Ovary (tissue), 10 donors: ENCODE results near the gene SCEL. TPM values are rescaled to one million over a fixed set of nuclear protein-coding genes. Genes with fewer than 3 reads are reported as not detected.

Experiments used
- DNase-seq, 5 donors: peaks; one replicate each; pipeline ENCODE4 v3.0.0-alpha.2; 2019 to 2020
- H3K27ac ChIP-seq, 2 donors: fragments of 200-600 bp; one replicate each; pipeline versions ENCODE4 v1.5.1 to v1.8.0; 2019 to 2022
- H3K27me3 ChIP-seq: fragments of 200-600 bp; one replicate; pipeline ENCODE4 v1.8.0; 2022
- H3K36me3 ChIP-seq: fragments of 200-600 bp; sonication (generic); one replicate; pipeline ENCODE4 v1.5.1; 2019
- H3K4me1 ChIP-seq: one replicate; pipeline ENCODE4 v1.8.1; 2013; ENCODE audit warnings: mild to moderate bottlenecking, moderate library complexity; ENCODE audit not compliant: insufficient read depth
- H3K4me3 ChIP-seq: fragments of 200-600 bp; sonication (generic); one replicate; pipeline ENCODE4 v1.5.1; 2017
- H3K9me3 ChIP-seq, 2 donors: fragments of 200-600 bp in 1 of 2; sonication (generic) in 1 of 2; one replicate each; pipeline versions ENCODE4 v1.5.1 to v1.8.1; 2013 to 2019; ENCODE audit warnings: mild to moderate bottlenecking in 1 of 2, moderate library complexity in 1 of 2
- EP300 ChIP-seq: sonication (generic); formaldehyde crosslinking; IDR thresholded peaks from one replicate; pipeline ENCODE4 v1.6.1; 2017; ENCODE audit warnings: antibody characterized with exemption
- POLR2A ChIP-seq: fragments of 450-650 bp; IDR thresholded peaks from one replicate; pipeline ENCODE4 v1.6.1; 2017; ENCODE audit warnings: antibody characterized with exemption, mild to moderate bottlenecking, moderate library complexity
- WGBS, 3 donors: extraction: QIAGEN DNeasy Blood & Tissue Kit in 1 of 3; methylation state at CpG; one replicate each; pipeline versions ENCODE4 v1.1.5 to v1.1.7; 2013 to 2017; 5-methylcytosine and 5-hydroxymethylcytosine counted together
- intact Hi-C, 4 donors: fragments of 100-400 bp; cut with DNase I; formaldehyde crosslinking; loops; one replicate each; pipeline versions ENCODE4 v1.11.0 to v1.15.1; 2022 to 2023
- long read RNA-seq, 3 donors: library from polyadenylated mRNA in 2 of 3; unstranded in 2 of 3; transcript quantifications; one replicate each; pipeline ENCODE4 v2.0.0 and lab custom pipeline, GENCODE V29; 2021 to 2026
- polyA plus RNA-seq, 2 donors: library from polyadenylated mRNA; stranded (reverse); fragments of 200-250 nt in 1 of 2; fragments of 350-450 nt in 1 of 2; fragmentation: Illumina TruSeq in 1 of 2; extraction: RNeasy Lipid Tissue Mini Kit (QIAGEN cat#74804) in 1 of 2; gene quantifications; one replicate each; pipeline ENCODE4 v1.2.3, GENCODE V29; 2013 to 2014
- total RNA-seq, 7 donors: library from RNA; depleted of rRNA in 2 of 7; stranded (reverse); fragments of >200 nt in 2 of 7; fragmentation: NEBNext Ultra II Directional in 3 of 7; extraction: Animal tissue kit (Norgen Biotek cat#: 25700) in 3 of 7; gene quantifications; one replicate each; pipeline versions ENCODE4 v1.1.0 to v1.2.4, GENCODE V29; 2016 to 2023
- TF ChIP-seq, protein P1 (sequence below), 3 donors: fragments of 450-650 bp in 2 of 3; fragments of 200-600 bp in 1 of 3; IDR thresholded peaks; one replicate each; pipeline versions ENCODE4 v1.5.1 to v1.8.0; 2016 to 2022; ENCODE audit warnings: antibody characterized with exemption in 3 of 3, mild to moderate bottlenecking in 1 of 3
- donor health status: DM: no; HTN: no; CAD: no; lungs with moderate emphysema.
- donor health status: DM: no; HTN: no; CAD: no.
- donor health status: Bipolar disorder and iron deficiency.
- donor health status: DM: yes; HTN: yes; CAD: no.
- donor health status: DM: no; HTN: no; CAD: no.
- donor health status: DM: yes; HTN: yes; CAD: no.

SCEL gene, protein sequence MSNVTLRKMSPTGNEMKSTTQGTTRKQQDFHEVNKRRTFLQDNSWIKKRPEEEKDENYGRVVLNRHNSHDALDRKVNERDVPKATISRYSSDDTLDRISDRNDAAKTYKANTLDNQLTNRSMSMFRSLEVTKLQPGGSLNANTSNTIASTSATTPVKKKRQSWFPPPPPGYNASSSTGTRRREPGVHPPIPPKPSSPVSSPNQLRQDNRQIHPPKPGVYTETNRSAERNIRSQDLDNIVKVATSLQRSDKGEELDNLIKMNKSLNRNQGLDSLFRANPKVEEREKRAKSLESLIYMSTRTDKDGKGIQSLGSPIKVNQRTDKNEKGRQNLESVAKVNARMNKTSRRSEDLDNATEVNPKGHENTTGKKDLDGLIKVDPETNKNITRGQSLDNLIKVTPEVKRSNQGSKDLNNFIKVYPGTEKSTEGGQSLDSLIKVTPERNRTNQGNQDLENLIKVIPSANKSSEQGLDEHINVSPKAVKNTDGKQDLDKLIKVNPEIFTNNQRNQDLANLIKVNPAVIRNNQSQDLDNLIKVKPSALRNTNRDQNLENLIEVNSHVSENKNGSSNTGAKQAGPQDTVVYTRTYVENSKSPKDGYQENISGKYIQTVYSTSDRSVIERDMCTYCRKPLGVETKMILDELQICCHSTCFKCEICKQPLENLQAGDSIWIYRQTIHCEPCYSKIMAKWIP
- total RNA-seq (not detected), polyA plus RNA-seq (under 1 TPM in 1 of 2 donors, not detected in 1; 0.04 TPM)
- long read RNA-seq, donor 1 = 0 reads
- long read RNA-seq, donor 2 = 0 reads
- long read RNA-seq, donor 3 = 0 reads

DNA sequence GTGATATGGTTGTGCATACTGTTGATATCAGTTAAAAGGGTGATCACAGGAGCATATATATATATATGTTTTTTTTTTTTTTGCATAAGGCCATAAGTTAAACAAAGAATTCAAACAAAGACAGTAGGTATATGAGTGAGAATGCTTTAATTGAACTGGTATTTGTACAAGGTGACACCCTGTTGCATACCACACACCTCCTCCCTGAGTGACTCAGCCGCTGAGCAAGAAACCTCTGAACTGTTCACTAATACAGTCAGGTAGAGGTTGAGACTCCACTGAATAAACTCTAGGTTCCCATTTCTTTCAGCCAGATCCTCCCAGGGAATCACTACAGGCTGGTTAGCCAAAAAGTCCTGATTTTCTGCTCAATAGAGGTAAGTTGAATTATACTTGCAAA lies at the start of gene SCEL:
SCEL (plus strand) TSS at position 259 of the 400 bp plus-strand sequence. CDS start 20,170 bp downstream, outside the sequence.
- Histone ChIP-seq H3K9me3 (no peaks in the 10 kb centered on the region), H3K4me3 (no peak within 1 kb of the TSS), H3K27ac (no peak within 1 kb of the TSS), H3K4me1 (no peaks in the 10 kb centered on the region), H3K36me3 (no peaks in the 10 kb centered on the region), H3K27me3 (no peaks in the 10 kb centered on the region)
- no peak for DNase-seq
- intact Hi-C loops = no loop called here
- 22 to 32% (median 28%) methylated on average over 1 of the region's 1 CpG for WGBS, 3 donors
- TF ChIP-seq POLR2A = no peak
- TF ChIP-seq, protein P1, sequence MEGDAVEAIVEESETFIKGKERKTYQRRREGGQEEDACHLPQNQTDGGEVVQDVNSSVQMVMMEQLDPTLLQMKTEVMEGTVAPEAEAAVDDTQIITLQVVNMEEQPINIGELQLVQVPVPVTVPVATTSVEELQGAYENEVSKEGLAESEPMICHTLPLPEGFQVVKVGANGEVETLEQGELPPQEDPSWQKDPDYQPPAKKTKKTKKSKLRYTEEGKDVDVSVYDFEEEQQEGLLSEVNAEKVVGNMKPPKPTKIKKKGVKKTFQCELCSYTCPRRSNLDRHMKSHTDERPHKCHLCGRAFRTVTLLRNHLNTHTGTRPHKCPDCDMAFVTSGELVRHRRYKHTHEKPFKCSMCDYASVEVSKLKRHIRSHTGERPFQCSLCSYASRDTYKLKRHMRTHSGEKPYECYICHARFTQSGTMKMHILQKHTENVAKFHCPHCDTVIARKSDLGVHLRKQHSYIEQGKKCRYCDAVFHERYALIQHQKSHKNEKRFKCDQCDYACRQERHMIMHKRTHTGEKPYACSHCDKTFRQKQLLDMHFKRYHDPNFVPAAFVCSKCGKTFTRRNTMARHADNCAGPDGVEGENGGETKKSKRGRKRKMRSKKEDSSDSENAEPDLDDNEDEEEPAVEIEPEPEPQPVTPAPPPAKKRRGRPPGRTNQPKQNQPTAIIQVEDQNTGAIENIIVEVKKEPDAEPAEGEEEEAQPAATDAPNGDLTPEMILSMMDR (IDR thresholded peaks at IDR 0.05) = no peak
- no peak for TF ChIP-seq EP300

DNA sequence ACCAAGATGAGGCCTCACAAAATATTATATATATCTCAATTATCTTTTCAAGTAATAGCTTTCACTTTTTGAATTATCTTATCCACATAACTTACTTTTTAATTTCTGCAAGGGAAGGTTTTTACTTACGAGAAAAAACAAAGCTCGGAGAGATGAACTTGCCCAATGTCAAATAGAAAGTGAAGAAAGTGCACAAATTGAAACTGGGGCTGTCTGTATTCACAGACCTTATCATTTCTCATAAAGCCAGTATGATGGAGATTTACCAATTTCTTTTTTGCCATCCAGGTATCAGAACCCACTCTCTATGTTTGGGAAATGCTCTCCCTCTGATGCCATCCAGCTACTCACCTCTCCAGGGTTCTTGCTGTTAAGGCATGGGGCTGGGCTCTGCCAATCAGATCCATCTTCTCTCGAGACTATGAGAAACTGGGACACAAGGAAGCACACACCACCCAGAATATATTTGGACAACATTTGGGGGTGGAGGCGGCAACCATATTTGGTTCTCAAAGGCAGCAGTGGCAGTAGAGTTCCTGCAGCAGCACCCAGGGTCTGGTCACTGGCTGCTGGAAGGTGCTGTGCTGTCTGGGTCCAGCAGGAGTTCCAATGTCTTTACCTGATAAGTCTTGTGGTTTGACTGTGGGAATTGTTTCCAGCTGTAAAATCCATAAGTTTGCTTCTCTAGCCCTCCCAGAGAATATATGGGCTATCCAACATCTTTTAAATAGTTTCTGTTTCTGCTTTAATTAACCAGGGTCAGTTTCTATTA lies 45.8 kb upstream of the SCEL start:
- no peaks in the 10 kb centered on the region for H3K36me3 ChIP-seq
- no peaks in the 10 kb centered on the region for H3K9me3 ChIP-seq
- H3K4me3 ChIP-seq = no peak overlapping the region
- intact Hi-C loops = no loop called here
- H3K27ac ChIP-seq = no peak overlapping the region
- TF ChIP-seq, protein P1 (IDR thresholded peaks at IDR 0.05) = no peak
- TF ChIP-seq EP300 = no peak
- H3K27me3 ChIP-seq = no peaks in the 10 kb centered on the region
- WGBS, 3 donors = 91 to 92% (median 91%) methylated on average over 4 of the region's 4 CpGs
- H3K4me1 ChIP-seq = no peaks in the 10 kb centered on the region
- DNase-seq = no peak

DNA sequence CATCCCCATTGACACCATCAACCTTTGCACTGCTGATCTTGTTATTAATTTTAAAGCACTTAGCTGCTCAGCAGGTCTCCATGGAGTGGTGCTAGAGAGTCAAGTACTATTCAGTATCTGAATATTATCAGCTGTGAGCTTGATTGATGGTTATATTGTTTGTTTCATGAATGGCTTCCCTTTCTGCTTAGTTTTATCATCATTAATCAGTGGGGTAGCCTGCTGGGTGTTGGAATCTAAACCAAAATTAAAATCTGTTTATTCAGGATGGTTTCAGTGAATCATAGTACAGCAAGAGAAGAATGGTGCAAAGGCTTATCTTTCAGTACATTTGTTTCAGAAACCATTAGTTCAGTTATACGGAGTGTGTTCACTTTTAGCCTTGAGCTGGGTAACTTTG lies 42.5 kb upstream of the SCEL start:
- Histone ChIP-seq H3K4me1 (no peaks in the 10 kb centered on the region), H3K27ac (no peak overlapping the region), H3K9me3 (no peaks in the 10 kb centered on the region), H3K4me3 (no peak overlapping the region), H3K36me3 (no peaks in the 10 kb centered on the region), H3K27me3 (no peaks in the 10 kb centered on the region)
- DNase-seq = no peak
- TF ChIP-seq EP300 (no peak), POLR2A (no peak)
- TF ChIP-seq, protein P1 (IDR thresholded peaks at IDR 0.05) = no peak
- WGBS, 3 donors = 1 to 10% (median 4%) methylated on average over 1 of the region's 1 CpG
- intact Hi-C loops = no loop called here

DNA sequence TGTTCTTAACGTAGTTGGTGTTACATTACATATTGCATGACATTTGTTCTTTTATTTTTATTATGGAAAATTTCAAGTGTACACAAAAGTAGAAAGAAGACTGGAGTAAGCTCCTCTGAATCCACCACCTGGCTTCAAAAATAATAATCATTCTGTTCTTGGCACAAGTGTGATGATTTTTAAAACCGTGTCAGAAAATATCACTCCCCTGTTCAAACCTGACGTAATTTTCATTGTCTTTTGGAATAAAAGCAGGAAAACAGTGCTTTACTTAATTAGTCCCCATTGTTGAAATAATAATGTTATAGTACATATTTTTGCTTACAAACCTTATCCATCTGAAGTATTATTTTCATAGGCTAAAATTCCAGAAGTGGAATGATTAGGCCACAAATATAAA lies 41.3 kb upstream of the SCEL start:
- TF ChIP-seq, protein P1 (IDR thresholded peaks at IDR 0.05) = no peak
- TF ChIP-seq POLR2A (no peak), EP300 (no peak)
- 13 to 30% (median 20%) methylated on average over 3 of the region's 3 CpGs for WGBS, 3 donors

More for the DNA sequence above, 41.3 kb upstream of the SCEL start:
- Histone ChIP-seq H3K4me1 (no peaks in the 10 kb centered on the region), H3K27me3 (no peaks in the 10 kb centered on the region), H3K9me3 (no peaks in the 10 kb centered on the region), H3K27ac (no peak overlapping the region), H3K4me3 (no peak overlapping the region), H3K36me3 (no peaks in the 10 kb centered on the region)
- no peak for DNase-seq
- intact Hi-C loops = no loop called here
